ENCODE data around the gene ALG10.

DNA sequence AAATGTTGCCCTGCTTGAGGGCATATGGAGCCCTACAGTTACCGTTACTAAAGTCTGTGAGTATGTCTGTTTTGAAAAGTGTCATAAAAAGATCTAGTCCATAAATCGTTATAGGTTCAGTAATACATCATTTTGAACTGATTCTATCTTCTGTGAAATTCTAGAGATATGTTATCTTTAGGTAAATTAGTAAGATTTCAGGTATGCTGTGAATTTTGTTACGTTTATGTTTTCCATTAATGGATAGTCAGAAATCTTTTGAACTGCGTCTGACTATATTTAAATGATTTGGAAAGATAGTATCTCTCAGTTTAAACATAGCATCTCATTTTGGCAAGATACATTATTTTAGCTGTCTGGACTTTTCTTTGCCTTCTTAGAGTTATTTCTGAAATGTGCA is 8.3 kb downstream of the ALG10 start:
- TF ChIP-seq CTCF (IDR thresholded peaks at IDR 0.05) (no peak), POLR2A (IDR thresholded peaks at IDR 0.05) (no peak)
